Renal pelvis (tissue), 4 donors: ENCODE data around the gene SORCS2. TPM values are rescaled to one million over a fixed set of nuclear protein-coding genes. Genes with fewer than 3 reads are reported as not detected.

Experiments
- DNase-seq: peaks from one replicate; pipeline ENCODE4 v3.0.0-alpha.2; 2013
- polyA plus RNA-seq, 3 donors: library from polyadenylated mRNA; unstranded; fragments of 120-200 nt; gene quantifications; one replicate each; pipeline ENCODE4 v1.2.1, GENCODE V29; 2013; ENCODE audit not compliant: insufficient read length in 3 of 3

SORCS2 gene
- polyA plus RNA-seq, 3 donors, result 5.2 to 11.7 (median 11.1) TPM

GRCh38 chr4:7266525-7267292, 74.4 kb downstream of the SORCS2 start:
- DNase-seq, result no peak

DNA sequence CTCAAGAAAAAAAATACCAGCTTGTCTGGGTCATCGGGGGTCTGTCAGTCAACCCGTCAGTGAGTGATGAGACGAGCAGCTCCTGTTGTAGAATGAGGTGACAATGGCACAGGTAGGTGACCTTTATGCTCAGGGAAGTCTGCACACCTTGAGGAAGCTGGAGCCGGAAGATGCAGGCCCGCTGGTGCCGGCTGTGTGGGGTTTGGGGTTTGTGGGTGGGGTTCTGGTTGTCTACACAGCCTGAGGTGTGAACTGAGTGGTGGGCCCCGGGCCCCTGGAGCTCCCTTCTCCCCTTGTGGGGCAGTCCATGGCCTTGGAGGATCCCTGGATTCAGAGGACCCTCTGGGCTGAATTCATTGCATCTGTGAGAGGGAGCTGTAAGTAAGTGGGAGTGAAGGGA, 75.5 kb downstream of the SORCS2 start:
- no peak for DNase-seq

GRCh38 chr4:7268941-7269340, 76.6 kb downstream of the SORCS2 start:
- DNase-seq, result no peak

GRCh38 chr4:7270121-7270520, 77.8 kb downstream of the SORCS2 start:
- DNase-seq, result no peak

- no peak for DNase-seq
These were observed 80.1 kb downstream of the SORCS2 start for GRCh38 chr4:7272404-7272803.

- DNase-seq, result no peak
These were observed 81.5 kb downstream of the SORCS2 start for GRCh38 chr4:7273738-7274297.

DNA sequence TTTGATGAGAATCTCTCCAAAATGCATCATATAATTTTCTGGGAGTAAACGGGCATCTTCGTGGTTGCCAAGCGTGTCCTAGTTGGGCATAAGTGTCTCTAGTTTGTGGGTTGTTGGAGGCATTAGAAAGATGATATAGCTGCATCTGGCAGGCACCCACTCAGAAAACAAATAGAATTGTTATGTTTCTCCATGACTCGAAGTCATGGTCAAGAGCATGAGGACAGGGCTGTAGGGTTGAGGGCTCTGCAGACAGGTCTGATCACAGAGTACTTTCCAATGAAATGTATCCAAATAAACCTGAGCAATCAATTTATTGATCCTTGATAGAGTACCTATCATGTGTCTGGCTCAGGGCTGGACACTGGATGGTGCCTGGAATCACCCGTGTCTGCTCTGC, 82.7 kb downstream of the SORCS2 start:
- DNase-seq, result no peak

- DNase-seq, result no peak
These were observed 83.3 kb downstream of the SORCS2 start for GRCh38 chr4:7275490-7276154.

DNA sequence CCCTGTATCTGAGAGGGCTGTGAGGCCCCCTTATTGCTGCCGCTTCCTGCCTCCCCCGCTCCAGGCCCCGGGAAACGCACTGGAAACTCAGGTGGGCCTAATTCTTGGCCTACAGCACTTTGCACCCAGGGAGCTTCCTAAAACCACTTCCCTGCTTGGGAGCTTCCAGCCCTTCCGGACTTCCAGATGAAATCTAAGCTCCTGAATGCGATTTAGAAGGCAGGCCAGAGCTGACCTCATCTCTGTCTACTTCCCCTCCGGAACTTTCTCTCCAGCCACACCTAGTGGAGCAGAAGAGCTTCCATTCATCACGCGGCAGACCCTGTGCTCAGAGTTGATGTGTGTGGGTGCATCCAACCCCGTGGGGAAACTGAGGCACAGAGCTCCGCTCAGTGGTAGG, 84.2 kb downstream of the SORCS2 start:
- DNase-seq, result no peak

- no peak for DNase-seq
These were observed 85.9 kb downstream of the SORCS2 start for GRCh38 chr4:7278071-7278765.

GRCh38 chr4:7278981-7279380, 86.6 kb downstream of the SORCS2 start:
- no peak for DNase-seq

DNA sequence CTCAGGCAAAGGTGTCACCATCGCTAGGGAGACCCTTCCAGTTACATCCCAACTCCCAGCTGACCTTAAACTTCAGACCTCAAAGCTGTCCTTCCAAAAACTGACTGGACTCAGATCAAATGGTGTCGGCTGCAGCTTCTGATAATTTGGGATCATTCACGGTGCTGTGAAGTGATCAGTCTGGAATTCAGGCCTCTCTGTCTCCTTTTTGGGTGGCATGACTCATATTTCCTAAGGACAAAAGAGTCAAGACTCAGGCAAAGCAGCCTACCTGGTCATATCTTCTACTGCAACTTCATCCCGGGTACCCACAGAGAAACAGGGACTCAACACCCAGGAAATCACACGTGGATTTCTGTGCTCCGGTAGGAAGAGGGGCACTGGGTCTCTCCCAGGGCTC, 87.6 kb downstream of the SORCS2 start:
- no peak for DNase-seq

- DNase-seq, result no peak
These were observed 88.8 kb downstream of the SORCS2 start for GRCh38 chr4:7280926-7281690.

- DNase-seq, result no peak
These were observed 89.6 kb downstream of the SORCS2 start for GRCh38 chr4:7281691-7282665.

DNA sequence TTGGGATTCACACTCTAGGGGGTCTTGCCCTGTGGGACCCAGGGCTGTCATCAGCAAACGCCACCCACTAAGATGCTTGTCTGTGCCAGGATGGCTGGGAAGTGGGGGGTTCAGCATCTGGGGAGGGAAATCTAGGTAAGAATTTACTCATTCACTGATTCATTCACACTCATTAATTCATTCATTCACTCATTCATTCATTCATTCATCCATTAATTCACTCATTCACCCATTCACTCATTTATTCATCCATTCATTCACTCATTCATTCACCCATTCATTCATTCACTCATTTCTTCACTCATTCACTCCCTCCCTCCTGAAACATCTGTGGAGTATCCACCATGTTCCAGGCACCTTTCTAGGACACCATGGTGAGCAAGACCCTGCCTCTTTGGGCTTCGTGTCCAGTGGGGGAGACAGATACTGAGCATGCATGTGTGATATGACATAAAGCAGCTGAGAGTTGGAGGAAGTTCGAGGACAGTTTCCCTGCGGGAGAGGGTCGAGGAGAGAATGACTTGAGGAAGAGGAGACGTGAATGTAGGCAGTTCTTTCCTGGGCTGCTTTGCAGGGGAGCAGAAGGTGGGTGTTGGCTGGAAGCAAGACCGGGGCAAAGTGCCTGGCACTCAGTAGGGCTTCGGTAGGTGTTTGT, 90.6 kb downstream of the SORCS2 start:
- DNase-seq, result no peak

- no peak for DNase-seq
These were observed 93.1 kb downstream of the SORCS2 start for GRCh38 chr4:7285244-7286094.

GRCh38 chr4:7286170-7286569, 93.8 kb downstream of the SORCS2 start:
- no peak for DNase-seq

- no peak for DNase-seq
These were observed 94.5 kb downstream of the SORCS2 start for GRCh38 chr4:7286798-7287197.

GRCh38 chr4:7287274-7287917, 95.1 kb downstream of the SORCS2 start:
- no peak for DNase-seq
